ENCODE data around the gene ZNF862.

Gene ZNF862

GRCh38 chr7:149845257-149845980 lies 7.2 kb downstream of the ZNF862 start:
- DNase-seq (ENCODE audit: low read depth), result no peak

GRCh38 chr7:149846021-149846420 lies 7.8 kb downstream of the ZNF862 start:
- DNase-seq (ENCODE audit: low read depth), result no peak

- DNase-seq (ENCODE audit: low read depth), result no peak
Measured at GRCh38 chr7:149846436-149847046, 8.4 kb downstream of the ZNF862 start.

GRCh38 chr7:149849174-149849573 lies 11.0 kb downstream of the ZNF862 start:
- no peak for DNase-seq (ENCODE audit: low read depth)

GRCh38 chr7:149850007-149850594 lies 11.9 kb downstream of the ZNF862 start:
- DNase-seq (ENCODE audit: low read depth), result no peak

GRCh38 chr7:149850716-149851115 lies 12.5 kb downstream of the ZNF862 start:
- DNase-seq (ENCODE audit: low read depth), result no peak

- DNase-seq (ENCODE audit: low read depth), result no peak
Measured at GRCh38 chr7:149851449-149851848, 13.3 kb downstream of the ZNF862 start.

- no peak for DNase-seq (ENCODE audit: low read depth)
Measured at GRCh38 chr7:149853157-149853556, 15.0 kb downstream of the ZNF862 start.

GRCh38 chr7:149854611-149855360 lies 16.6 kb downstream of the ZNF862 start:
- no peak for DNase-seq (ENCODE audit: low read depth)

GRCh38 chr7:149855361-149856305 lies 17.5 kb downstream of the ZNF862 start:
- DNase-seq (ENCODE audit: low read depth), result no peak

GRCh38 chr7:149856583-149856982 lies 18.4 kb downstream of the ZNF862 start:
- no peak for DNase-seq (ENCODE audit: low read depth)

- no peak for DNase-seq (ENCODE audit: low read depth)
Measured at GRCh38 chr7:149859369-149859768, 21.2 kb downstream of the ZNF862 start.

GRCh38 chr7:149859876-149860275 lies 21.7 kb downstream of the ZNF862 start:
- no peak for DNase-seq (ENCODE audit: low read depth)

GRCh38 chr7:149860821-149861727 lies 22.9 kb downstream of the ZNF862 start:
- DNase-seq (ENCODE audit: low read depth), result no peak

- no peak for DNase-seq (ENCODE audit: low read depth)
Measured at GRCh38 chr7:149861728-149862045, 23.5 kb downstream of the ZNF862 start.

- DNase-seq (ENCODE audit: low read depth), result no peak
Measured at GRCh38 chr7:149862156-149862555, 24.0 kb downstream of the ZNF862 start.

- DNase-seq (ENCODE audit: low read depth), result no peak
Measured at GRCh38 chr7:149863500-149863899, 25.3 kb downstream of the ZNF862 start.

- DNase-seq (ENCODE audit: low read depth), result no peak
Measured at GRCh38 chr7:149864023-149864422, 25.8 kb downstream of the ZNF862 start.

GRCh38 chr7:149864751-149865150 lies 26.6 kb downstream of the ZNF862 start:
- DNase-seq (ENCODE audit: low read depth), result no peak

- no peak for DNase-seq (ENCODE audit: low read depth)
Measured at GRCh38 chr7:149865437-149865836, 27.3 kb downstream of the ZNF862 start.
